GM10266 (cell line): ENCODE results near the gene IP6K3.

Source experiments
- DNase-seq: peaks from one replicate; pipeline ENCODE4 v3.0.0; 2012; ENCODE audit errors: extremely low spot score
- TF ChIP-seq, protein P1 (sequence below): IDR thresholded peaks from 2 replicates; pipeline ENCODE4 v1.5.1; 2012; ENCODE audit warnings: mild to moderate bottlenecking, low read depth; ENCODE audit not compliant: control insufficient read depth, insufficient read depth; ENCODE audit errors: missing control alignments

The IP6K3 gene

GRCh38 chr6:33758815-33759216 lies 12.1 kb upstream of the IP6K3 start:
- DNase-seq: no peak
- TF ChIP-seq, protein P1, sequence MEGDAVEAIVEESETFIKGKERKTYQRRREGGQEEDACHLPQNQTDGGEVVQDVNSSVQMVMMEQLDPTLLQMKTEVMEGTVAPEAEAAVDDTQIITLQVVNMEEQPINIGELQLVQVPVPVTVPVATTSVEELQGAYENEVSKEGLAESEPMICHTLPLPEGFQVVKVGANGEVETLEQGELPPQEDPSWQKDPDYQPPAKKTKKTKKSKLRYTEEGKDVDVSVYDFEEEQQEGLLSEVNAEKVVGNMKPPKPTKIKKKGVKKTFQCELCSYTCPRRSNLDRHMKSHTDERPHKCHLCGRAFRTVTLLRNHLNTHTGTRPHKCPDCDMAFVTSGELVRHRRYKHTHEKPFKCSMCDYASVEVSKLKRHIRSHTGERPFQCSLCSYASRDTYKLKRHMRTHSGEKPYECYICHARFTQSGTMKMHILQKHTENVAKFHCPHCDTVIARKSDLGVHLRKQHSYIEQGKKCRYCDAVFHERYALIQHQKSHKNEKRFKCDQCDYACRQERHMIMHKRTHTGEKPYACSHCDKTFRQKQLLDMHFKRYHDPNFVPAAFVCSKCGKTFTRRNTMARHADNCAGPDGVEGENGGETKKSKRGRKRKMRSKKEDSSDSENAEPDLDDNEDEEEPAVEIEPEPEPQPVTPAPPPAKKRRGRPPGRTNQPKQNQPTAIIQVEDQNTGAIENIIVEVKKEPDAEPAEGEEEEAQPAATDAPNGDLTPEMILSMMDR: no peak

GRCh38 chr6:33757906-33758305 lies 11.2 kb upstream of the IP6K3 start:
- no peak for DNase-seq
- TF ChIP-seq, protein P1: no peak

DNA sequence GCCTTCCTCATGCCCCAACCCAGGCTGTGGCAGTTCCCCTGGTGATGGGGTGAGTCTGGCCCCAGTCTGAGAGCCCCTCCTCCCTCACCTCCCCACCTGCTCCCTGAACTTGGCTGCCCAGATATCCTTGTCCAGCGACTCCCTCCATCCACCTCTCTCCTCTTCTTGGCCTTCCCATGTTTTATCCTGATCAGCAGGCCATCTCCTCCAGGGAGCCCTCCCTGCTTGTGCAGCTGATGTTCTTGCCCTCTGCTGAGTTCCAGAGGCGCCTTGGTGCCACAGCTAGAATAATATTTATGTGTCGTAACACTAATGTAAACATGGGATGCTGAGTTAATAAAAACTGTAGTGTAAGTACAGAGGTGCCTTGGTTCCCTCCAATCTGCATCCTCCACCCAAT lies 10.4 kb upstream of the IP6K3 start:
- no peak for DNase-seq
- TF ChIP-seq, protein P1: no peak

GRCh38 chr6:33756211-33756954 lies 9.7 kb upstream of the IP6K3 start:
- DNase-seq: no peak

GRCh38 chr6:33755070-33755869 lies 8.6 kb upstream of the IP6K3 start:
- no peak for DNase-seq
- TF ChIP-seq, protein P1: no peak

More at GRCh38 chr6:33756211-33756954, 9.7 kb upstream of the IP6K3 start:
- TF ChIP-seq, protein P1: no peak

GRCh38 chr6:33754222-33754621 lies 7.5 kb upstream of the IP6K3 start:
- TF ChIP-seq, protein P1: no peak
- no peak for DNase-seq

GRCh38 chr6:33752646-33753015 lies 5.9 kb upstream of the IP6K3 start:
- TF ChIP-seq, protein P1: no peak
- DNase-seq: no peak
